NCI-H748 (cell line): ENCODE results near the gene ZFYVE27.

Experiments used
- DNase-seq: peaks from one replicate; lab custom pipeline; 2025; ENCODE audit not compliant: unreplicated experiment; lab: John Stamatoyannopoulos, UW

ZFYVE27 gene

GRCh38 chr10:97785731-97786130 is 48.8 kb downstream of the ZFYVE27 start:
- no peak for DNase-seq

- DNase-seq: no peak
Observed at GRCh38 chr10:97788552-97789442, 51.9 kb downstream of the ZFYVE27 start.

- DNase-seq: no peak
Observed at GRCh38 chr10:97789770-97790397, 53.0 kb downstream of the ZFYVE27 start.

GRCh38 chr10:97791824-97792721 is 55.1 kb downstream of the ZFYVE27 start:
- peak; percentile 54 for DNase-seq

- no peak for DNase-seq
Observed at GRCh38 chr10:97795886-97796285, 59.0 kb downstream of the ZFYVE27 start.

GRCh38 chr10:97796651-97797050 is 59.7 kb downstream of the ZFYVE27 start:
- DNase-seq: no peak

GRCh38 chr10:97798958-97799610 is 62.2 kb downstream of the ZFYVE27 start:
- DNase-seq: no peak

- DNase-seq: no peak
Observed at GRCh38 chr10:97800474-97800873, 63.5 kb downstream of the ZFYVE27 start.

GRCh38 chr10:97801422-97801821 is 64.5 kb downstream of the ZFYVE27 start:
- DNase-seq: no peak

- no peak for DNase-seq
Observed at GRCh38 chr10:97805096-97805884, 68.4 kb downstream of the ZFYVE27 start.

GRCh38 chr10:97805949-97806348 is 69.0 kb downstream of the ZFYVE27 start:
- DNase-seq: no peak

GRCh38 chr10:97810446-97810845 is 73.5 kb downstream of the ZFYVE27 start:
- no peak for DNase-seq
